Hematopoietic multipotent progenitor cell (in vitro differentiated cells): Measurements from ENCODE around the gene ARL4C. TPM values are rescaled to one million over a fixed set of nuclear protein-coding genes. Genes with fewer than 3 reads are reported as not detected.
"Not testable (repeated sequence)": the region's sequence is repeated elsewhere in the genome, so short reads cannot be mapped to it uniquely, and the experiment has no call there.

Experiments used
- DNase-seq, 3 donors: peaks; one replicate each; pipeline ENCODE4 v3.0.0-alpha.2; 2011 to 2015; ENCODE audit warnings: low read depth in 2 of 3, low spot score in 2 of 3
- total RNA-seq: library from RNA; depleted of rRNA; stranded (reverse); fragments of >200 nt; gene quantifications from one replicate; pipeline ENCODE4 v1.2.3, GENCODE V29; 2012

The ARL4C gene
- total RNA-seq, 1 donor = 15.6 TPM

DNA sequence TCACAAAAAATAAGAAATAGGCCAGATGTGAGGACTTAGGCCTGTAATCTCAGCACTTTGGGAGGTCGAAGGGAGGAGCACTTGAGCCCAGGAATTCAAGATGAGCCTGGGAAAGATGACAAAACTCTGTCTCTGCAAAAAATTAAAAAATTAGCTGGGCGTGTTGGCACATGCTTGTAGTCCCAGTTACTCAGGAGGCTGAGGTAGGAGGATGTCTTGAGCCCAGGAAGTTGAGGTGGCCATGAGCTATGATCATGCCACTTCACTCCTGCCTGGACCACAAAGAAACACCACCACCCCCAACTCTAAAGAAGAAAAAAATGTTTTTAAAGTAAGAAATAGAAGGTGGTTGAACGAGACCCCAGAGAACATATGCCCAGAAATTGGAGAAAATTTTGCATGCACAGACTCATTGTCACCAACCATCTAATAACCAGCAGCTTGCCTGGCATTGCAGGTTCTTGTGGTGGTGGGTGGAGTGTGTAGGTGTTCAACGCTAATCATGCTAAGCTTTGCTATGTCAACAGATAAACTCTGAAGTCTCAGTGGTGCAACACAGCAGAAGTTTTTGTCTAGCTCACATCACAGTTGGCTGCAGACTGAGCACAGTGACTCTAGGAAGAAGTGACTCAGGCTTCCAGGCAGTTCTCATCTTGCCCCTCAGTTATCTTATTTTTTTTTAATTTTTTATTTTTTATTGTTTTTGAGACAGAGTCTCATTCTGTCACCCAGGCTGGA lies 18.6 kb downstream of the ARL4C start:
- no peak for DNase-seq

DNA sequence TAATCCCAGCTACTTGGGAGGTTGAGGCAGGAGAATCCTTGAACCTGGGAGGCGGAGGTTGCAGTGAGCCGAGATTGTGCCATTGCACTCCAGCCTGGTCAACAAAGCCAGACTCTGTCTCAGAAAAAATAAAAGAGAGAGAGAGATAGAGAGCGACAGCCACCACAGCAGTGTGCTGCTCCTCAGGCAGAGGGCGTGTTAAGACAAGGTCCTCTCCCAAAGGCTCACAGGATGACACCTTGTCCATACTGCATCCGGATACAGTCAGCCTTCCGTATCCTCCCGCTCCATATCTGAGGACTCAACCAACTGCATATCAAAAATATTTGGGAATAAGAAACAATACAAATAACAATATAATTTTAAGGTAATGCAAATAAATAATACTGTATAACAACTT lies 20.1 kb downstream of the ARL4C start:
- DNase-seq = no peak

DNA sequence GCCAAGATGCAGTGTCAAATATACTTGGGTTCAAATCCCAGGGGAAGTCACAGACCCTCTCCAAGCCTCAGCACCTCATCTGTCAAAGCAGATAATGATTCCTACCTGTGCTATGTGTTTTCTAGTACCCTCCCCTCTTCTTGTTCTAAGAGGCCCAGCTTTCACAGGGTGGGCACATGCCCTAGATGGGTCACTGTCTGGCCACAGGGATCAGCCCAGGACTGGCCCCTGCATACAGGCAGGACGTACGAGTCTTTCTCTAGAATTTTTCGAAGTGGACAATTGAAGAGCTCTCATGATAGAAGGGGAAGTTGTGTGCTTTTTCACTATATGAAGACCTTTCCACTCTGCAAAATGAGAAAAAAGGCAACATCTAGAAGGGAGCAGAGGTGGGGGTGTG lies 22.2 kb downstream of the ARL4C start:
- no peak for DNase-seq

- DNase-seq = no peak
Observed at GRCh38 chr2:234472155-234472554, 24.7 kb downstream of the ARL4C start.

GRCh38 chr2:234469972-234470371 lies 26.9 kb downstream of the ARL4C start:
- DNase-seq = no peak

DNA sequence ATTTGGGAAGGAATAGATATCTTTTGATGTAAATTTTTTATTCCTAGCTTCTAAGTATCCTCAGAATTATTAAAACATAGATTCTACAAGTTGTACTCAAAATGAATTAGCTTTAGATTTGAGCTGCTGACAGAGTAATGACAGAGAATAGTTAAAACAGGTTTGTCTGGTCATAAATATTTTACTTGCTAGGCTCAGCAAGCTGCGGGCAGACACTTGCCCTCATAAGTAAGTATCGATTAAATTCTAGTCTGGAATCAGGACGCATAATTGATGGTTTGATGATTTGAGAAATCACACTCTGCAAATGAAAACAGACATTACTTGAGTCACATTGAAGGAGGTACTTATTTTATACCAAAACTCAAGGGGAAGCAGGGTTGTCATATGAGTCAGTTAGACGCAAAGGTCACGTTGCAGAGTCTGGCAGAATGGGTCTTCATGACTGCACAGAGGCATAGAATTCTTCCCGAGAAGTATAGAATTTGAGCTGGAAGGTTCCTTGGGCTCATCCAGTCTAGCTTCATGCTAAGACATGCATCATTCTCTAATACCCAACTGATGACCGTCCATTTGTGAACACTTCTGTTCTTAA lies 27.5 kb downstream of the ARL4C start:
- DNase-seq = no peak

DNA sequence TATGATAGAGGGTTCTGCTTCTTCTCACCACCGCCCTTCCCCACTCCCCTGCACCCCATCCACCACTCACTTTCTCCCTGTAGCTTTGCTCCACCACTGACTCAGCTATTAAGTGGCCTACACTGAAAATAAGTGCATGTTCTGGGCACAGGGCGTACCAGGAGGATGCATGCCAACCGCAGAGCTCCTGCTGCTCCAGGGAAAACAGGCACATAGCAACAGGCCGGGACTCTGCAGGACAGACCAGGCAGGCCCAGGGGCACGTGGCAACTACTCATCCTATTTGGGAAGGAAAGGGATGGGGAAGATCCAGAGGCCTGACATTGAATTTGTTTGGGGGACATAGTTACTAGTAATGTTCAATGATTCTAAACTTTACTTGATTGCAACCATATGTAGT lies 28.4 kb downstream of the ARL4C start:
- DNase-seq = no peak

- no peak for DNase-seq
Observed at GRCh38 chr2:234467289-234467688, 29.6 kb downstream of the ARL4C start.

DNA sequence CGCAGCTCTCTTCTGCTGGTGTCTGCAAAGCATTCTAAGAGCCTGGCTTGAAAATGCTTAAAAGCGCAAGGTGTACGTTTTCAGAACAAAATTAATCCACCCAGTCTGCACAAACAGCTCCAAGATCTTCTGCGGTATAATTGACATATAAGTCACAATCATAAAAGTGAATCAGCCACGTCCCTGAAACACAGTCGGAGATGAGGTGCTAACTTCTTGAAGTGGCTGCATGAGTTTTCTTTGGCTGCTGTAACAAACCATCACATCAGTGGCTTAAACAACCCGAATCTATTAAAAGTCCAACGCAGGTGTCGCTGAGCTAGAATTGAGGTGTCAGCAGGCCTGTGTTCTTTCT lies 32.6 kb downstream of the ARL4C start:
- no peak for DNase-seq

DNA sequence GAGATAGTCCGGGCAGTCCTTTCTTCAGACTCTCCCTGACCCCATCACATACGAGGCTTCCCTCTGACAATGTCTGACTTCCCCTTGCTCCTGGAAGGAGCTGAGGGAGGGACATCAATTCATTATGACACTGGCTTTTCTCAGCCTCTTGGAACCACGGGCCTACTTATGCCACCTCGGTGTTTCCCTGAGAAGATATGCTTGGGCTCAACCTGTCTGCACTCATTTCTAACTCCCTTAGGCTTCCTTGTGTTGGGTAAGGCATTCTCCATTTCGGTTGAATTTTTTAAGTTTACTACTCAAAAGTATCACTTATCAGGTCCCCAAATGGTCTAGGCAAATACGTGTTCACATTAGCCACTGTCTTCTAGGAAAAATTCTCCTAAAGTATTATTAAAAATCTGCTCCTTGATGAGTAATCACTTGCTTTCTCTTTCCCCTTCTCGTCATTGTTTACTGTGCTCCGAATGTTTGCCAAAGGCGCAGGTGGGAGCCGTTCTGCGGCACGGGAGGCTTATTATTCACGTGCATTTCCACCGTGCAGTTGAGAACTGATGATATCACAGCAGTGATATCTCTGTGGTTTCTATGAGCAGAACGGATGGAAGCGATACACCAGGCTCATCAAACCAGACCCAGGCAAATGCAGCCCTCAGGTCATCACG lies 33.1 kb downstream of the ARL4C start:
- peak in 1 of 3 donors; percentile 63 for DNase-seq

GRCh38 chr2:234462218-234462992 lies 34.5 kb downstream of the ARL4C start:
- no peak for DNase-seq

DNA sequence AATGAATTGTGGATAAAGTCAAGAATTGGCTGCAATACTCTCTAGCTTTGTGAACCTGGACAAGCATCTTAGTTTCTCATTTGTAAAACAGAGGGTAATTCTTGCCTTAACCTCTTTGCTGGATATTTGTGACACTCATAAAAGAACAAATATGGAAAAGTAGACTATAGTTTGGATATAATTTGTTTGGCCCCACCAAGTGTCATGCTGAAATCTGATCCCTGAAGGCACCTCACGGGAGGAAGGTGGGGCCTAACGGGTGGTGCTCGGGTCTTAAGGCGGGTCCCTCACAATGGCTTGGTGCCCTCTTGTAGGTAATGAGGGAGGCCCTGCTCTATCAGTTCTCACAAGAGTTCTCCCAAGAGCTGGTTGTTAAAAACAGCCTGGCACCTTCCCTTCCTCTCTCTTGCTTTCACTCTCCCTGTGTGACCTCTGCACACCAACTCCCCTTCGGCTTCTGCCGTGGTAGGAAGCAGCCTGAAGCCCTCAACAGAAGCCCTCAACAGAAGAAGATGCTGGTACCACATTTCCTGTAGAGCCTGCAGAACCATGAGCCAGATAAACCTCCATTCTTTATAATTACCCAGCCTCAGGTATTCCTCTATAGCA lies 37.4 kb downstream of the ARL4C start:
- no peak for DNase-seq

DNA sequence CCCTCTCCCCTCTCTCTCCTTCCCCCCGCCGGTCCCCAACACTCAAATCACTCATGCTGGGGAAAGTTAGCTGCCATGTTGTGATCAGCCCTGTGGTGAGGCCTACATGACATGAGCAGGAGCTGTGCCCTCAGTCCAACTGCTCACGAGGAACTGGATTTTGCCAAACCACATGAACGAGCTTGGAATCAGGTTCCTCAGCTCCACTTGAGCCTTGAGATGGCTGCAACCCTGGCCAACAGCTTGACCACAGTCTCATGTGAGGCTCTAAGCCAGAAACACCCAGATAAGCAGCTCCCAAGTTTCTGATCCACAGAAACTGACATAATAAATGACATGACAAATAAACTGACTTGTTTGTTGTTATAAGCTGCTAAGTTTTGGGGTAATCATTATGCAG lies 38.4 kb downstream of the ARL4C start:
- DNase-seq = no peak

- no peak for DNase-seq
Observed at GRCh38 chr2:234457421-234457820, 39.5 kb downstream of the ARL4C start.

DNA sequence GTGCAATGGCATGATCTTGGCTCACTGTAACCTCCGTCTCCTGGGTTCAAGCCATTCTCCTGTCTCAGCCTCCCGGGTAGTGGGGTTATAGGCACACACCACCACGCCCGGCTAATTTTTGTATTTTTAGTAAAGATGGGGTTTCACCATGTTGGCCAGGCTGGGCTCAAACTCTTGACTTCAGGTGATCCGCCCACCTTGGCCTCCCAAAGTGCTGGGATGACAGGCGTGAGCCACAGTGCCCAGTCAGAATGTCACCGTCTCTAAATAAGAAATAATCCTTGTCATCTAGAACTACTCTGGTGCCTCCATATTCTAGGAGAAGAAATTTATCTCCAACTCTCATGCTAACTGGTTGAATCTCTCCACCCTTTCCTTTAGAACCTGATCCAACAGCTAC lies 41.6 kb downstream of the ARL4C start:
- DNase-seq = not testable (repeated sequence)

DNA sequence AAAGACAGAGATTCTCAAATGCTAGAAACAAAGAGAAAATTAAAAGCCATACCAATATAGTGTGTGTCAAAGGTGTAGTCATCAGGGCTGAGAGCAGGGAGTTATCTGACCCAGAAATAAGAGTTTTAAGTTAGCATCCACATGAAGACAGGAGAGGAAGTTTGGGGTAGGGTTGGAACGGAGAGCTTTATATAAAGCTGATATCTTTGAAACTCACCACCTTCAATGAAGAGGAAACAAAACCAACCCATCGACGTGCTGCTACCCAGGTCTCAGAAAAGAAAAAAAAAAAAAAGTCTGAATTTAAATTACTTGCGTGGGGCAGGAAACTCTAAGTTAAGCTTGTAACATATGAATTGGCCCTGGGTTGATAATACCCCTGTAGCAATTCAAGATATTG lies 42.4 kb downstream of the ARL4C start:
- no peak for DNase-seq

GRCh38 chr2:234453216-234453615 lies 43.7 kb downstream of the ARL4C start:
- no peak for DNase-seq

GRCh38 chr2:234451852-234452625 lies 44.8 kb downstream of the ARL4C start:
- DNase-seq = peak in 1 of 3 donors; percentile 34

- DNase-seq = no peak
Observed at GRCh38 chr2:234451242-234451641, 45.6 kb downstream of the ARL4C start.

DNA sequence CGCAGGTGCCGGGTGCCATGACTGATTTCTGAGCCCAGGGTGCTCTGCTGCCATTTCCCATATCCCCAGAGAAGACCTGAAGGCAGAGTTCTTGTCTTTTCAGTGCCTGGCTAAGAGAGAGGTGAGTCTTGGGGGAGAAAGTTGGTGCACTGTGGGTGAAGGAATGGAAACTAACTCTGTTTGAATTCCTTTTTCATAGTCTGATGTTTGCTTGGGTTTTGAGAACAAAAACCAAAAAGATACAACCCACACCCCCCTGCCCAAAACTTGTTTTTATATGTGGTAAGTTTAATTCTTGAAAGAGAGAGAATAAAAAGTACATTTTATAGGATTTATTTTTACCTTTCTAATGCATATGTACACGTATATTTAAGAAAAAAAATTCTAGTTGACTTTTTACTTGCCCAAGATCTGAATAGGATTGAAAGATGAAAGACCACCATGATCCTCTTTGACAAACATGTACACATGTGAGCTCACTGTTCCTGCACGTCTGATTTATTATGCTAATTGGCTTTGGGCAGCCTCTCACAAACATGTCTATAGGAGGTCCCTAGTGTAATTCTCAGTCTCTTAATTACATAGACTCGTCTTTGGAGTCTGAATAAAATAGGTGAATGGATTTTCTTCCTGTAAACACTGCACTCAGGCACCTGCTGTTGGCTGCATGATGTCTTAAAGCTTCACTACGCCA lies 46.3 kb downstream of the ARL4C start:
- DNase-seq = no peak
